Stimulated activated CD4-positive, alpha-beta T cell treated with anti-CD3 and anti-CD28 coated beads, TNF-alpha, amount 100 ng/mL, for 4 hours (primary cell): ENCODE results near the gene PPP1R12A.

Source experiments
- DNase-seq, 3 experiments: peaks; one replicate each; pipeline ENCODE4 v3.0.0-alpha.2; 2020; ENCODE audit warnings: low read depth in 3 of 3

PPP1R12A gene

GRCh38 chr12:79935624-79936345 is 888 bp upstream of the PPP1R12A start:
- no peak for DNase-seq

GRCh38 chr12:79934281-79935020 is 446 bp downstream of the PPP1R12A start:
- DNase-seq, result peak; percentile 29 to 35 (median 33)

- DNase-seq, result no peak
These were observed 1.2 kb downstream of the PPP1R12A start for GRCh38 chr12:79933532-79934264.

- DNase-seq, result no peak
These were observed 1.9 kb downstream of the PPP1R12A start for GRCh38 chr12:79933043-79933442.

GRCh38 chr12:79932357-79932756 is 2.5 kb downstream of the PPP1R12A start:
- DNase-seq, result no peak

- no peak for DNase-seq
These were observed 5.8 kb downstream of the PPP1R12A start for GRCh38 chr12:79929065-79929464.

GRCh38 chr12:79927772-79928474 is 7.0 kb downstream of the PPP1R12A start:
- peak in 1 of 3 experiments; percentile 13 for DNase-seq

- no peak for DNase-seq
These were observed 7.9 kb downstream of the PPP1R12A start for GRCh38 chr12:79926951-79927350.

GRCh38 chr12:79925492-79925891 is 9.4 kb downstream of the PPP1R12A start:
- no peak for DNase-seq

- no peak for DNase-seq
These were observed 13.1 kb downstream of the PPP1R12A start for GRCh38 chr12:79921786-79922185.

GRCh38 chr12:79920421-79921238 is 14.3 kb downstream of the PPP1R12A start:
- DNase-seq, result no peak

GRCh38 chr12:79919762-79920161 is 15.1 kb downstream of the PPP1R12A start:
- DNase-seq, result no peak

- no peak for DNase-seq
These were observed 18.1 kb downstream of the PPP1R12A start for GRCh38 chr12:79916826-79917225.

- DNase-seq, result no peak
These were observed 22.8 kb downstream of the PPP1R12A start for GRCh38 chr12:79911889-79912656.

GRCh38 chr12:79908366-79908765 is 26.5 kb downstream of the PPP1R12A start:
- DNase-seq, result no peak

GRCh38 chr12:79901506-79901905 is 33.4 kb downstream of the PPP1R12A start:
- no peak for DNase-seq

GRCh38 chr12:79900951-79901350 is 33.9 kb downstream of the PPP1R12A start:
- DNase-seq, result no peak

GRCh38 chr12:79900199-79900598 is 34.7 kb downstream of the PPP1R12A start:
- DNase-seq, result no peak

GRCh38 chr12:79897617-79898016 is 37.3 kb downstream of the PPP1R12A start:
- no peak for DNase-seq

GRCh38 chr12:79895804-79896203 is 39.1 kb downstream of the PPP1R12A start:
- DNase-seq, result no peak
